OCI-LY3 (cell line): ENCODE measurements around the gene CHST13.

Experiments used
- CTCF ChIP-seq: fragments of 200-600, 300-600 bp; sonication (generic); IDR thresholded peaks from 2 replicates; pipeline ENCODE4 v1.5.1; 2014; ENCODE audit warnings: antibody characterized with exemption, low read length, low read depth
- EZH2phosphoT487 ChIP-seq: fragments of 200-600 bp; shearing (Covaris generic); IDR thresholded peaks from 2 replicates; pipeline ENCODE4 v1.6.1; 2018; ENCODE audit warnings: antibody characterized with exemption, mixed run types, low read depth

- TF ChIP-seq CTCF (no peak), EZH2phosphoT487 (no peak)
Observed at GRCh38 chr3:126541628-126542339, 17.8 kb downstream of the CHST13 start.
